Stimulated activated CD4-positive, alpha-beta T cell treated with anti-CD3 and anti-CD28 coated beads, Interleukin-4, amount 100 ng/mL, for 4 hours (primary cell): ENCODE data around the gene FUBP3.

Source experiments
- DNase-seq, 2 experiments: peaks; one replicate each; pipeline ENCODE4 v3.0.0-alpha.2; 2020

FUBP3 gene, protein sequence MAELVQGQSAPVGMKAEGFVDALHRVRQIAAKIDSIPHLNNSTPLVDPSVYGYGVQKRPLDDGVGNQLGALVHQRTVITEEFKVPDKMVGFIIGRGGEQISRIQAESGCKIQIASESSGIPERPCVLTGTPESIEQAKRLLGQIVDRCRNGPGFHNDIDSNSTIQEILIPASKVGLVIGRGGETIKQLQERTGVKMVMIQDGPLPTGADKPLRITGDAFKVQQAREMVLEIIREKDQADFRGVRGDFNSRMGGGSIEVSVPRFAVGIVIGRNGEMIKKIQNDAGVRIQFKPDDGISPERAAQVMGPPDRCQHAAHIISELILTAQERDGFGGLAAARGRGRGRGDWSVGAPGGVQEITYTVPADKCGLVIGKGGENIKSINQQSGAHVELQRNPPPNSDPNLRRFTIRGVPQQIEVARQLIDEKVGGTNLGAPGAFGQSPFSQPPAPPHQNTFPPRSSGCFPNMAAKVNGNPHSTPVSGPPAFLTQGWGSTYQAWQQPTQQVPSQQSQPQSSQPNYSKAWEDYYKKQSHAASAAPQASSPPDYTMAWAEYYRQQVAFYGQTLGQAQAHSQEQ

DNA sequence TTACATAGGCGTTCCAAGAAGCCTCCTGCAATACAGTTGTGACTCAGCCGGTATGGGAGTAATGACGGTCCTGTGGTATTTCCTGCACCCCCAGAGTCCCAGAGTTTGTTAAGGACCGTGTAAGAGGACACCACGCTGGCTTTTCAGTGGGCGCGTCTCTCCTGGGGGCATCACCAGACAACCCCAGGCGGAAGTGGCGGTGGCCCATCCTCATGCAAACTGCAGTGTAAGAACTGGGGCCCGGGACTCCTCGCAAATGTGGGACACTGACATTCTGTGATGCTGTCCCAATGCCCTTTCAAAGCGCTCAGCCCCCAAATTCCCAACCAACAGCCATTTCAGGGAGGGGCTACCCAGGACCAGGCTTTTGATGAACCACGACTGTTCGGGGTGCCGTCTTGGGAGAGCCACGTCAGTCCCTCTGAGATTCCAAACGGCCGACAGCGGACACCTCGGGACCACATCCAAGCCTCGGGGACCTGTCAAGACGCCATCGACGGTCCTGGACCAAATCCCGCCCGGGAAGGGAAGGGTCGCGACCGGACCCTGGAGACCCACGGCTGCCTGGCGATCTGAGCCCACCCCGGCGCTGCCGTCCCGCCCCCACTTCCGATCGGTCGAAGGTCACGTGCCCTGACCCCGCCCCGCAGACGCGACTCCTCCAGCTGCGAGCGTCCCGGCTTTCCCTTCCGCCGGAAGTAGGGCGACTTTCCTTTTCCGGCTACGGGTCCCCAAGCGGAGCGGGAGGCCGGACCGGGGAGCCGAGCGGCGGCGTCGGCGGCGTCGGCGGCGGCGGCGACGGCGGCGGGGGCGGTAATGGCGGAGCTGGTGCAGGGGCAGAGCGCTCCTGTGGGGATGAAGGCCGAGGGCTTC is at the start of gene FUBP3:
Gene FUBP3, plus strand, starts transcription at position 713 of the 873 bp plus-strand sequence. Its CDS starts 104 bp downstream, at position 817.
- DNase-seq: peak; percentile 87 to 93

DNA sequence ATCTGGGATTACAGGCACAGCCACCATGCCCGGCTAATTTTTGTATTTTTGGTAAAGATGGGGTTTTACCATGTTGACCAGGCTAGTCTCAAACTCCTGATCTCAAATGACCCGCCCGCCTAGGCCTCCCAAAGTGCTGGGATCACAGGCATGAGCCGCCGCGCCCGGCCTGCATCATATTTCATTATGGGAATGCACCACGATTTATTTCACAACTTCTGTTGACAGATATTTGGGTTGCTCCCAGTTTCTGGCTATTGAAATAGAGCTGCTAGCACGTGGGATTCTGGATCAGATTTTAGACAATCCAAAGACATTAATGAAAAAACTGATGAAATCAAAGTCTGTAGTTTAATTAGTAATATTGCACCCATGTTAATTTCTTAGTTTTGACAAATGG is 48.4 kb upstream of the FUBP3 start:
- DNase-seq: no peak

DNA sequence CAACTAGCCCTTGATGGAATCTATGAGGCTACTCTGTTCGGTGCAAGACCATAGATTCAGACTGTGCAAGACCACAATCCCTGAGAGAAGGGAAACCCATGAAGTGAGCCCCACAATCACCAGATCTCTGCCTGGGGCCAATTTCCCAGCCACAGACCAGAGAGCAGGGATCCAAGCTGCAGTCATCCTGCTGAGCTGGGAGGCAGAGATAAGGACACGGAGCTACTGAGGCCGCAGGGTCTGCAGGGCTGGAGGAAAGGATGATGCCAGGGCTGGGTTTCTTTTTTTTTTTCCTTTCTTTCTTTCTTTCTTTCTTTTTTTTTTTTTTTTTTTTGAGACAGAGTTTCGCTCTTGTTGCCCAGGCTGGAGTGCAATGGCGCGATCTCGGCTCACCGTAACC is 47.7 kb upstream of the FUBP3 start:
- DNase-seq: no peak

DNA sequence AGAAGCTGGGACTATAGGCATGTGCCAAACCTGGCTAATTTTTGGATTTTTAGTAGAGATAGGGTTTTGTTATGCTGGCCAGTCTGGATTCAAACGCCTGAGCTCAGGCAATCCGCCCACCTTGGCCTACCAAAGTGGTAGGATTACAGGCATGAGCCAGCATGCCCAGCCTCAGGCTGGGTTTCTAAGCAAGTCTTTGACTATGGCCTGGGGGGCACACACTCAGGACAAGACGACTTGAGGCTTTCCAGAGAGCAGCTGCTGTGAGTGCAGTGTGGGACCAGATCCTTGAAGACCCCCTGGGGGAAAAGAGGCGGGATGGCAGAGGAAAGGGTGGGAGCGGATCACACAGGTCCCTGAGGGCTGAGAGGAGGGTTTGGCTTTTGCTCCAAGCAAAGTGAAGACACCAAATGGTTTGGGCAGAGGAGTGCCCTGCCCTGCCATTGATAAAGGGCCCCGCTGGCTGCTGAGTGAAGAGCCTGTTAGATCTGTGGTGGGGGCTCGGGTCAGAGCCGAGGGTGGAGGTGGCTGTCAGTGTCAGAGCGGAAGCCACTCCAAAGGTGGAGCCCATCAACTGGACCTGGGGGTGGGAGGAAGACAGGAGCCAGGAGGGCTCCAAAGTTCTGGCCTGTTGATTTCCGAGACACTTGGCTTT is 46.8 kb upstream of the FUBP3 start:
- DNase-seq: no peak

DNA sequence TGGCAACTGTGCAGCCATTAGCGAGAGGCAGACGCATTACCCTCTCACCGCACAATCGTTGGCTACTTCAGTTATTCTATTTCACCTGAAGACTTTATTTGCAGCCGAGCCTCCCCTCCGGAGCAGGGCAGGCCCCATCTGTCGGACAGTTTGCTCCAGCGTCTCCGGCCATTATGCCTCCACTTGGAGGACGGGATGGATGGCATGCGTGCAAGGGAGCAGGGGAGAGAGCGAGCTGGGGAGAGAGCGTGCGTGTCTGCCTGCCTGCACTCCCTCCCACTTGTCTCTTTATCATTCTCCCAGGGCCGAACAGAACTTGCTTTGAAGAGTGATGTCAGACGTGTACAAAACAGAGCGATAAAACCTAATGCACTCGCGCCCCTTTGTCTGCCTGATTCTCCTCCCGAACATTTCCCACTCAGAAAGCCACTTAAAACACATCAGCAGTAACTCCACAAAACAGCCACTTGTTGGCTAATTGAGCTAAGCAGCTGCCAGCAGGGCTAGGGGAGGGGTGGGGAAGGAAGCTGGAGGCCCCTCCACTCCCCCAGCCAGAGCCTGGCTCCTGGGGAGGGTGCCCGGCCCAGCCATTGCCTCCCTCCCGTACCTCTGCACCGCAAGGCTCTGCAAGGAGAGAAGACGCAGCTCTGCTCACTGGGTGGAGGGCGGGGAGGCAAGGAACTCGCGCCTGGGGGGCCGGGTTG is 43.4 kb upstream of the FUBP3 start:
- DNase-seq: no peak

DNA sequence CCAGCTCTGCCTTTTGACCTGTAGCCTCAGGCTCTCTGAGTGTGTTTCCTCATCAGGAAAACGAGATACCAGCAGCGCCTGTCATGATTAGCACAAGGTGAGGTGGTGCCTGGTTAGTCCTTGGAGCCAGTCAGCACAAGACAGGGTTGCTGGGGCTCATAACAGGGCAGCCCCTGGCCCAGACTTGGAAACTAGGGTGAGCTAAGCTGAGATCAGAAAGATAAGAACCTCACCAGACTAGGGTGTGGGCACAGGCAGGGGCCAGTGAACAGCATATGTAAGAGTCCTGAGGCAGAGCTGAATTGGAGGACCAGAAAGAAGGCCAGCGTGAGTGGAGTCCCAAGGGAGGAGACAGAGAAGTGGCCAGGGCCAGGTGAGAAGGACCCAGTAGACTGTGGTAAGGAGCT is 42.7 kb upstream of the FUBP3 start:
- no peak for DNase-seq

DNA sequence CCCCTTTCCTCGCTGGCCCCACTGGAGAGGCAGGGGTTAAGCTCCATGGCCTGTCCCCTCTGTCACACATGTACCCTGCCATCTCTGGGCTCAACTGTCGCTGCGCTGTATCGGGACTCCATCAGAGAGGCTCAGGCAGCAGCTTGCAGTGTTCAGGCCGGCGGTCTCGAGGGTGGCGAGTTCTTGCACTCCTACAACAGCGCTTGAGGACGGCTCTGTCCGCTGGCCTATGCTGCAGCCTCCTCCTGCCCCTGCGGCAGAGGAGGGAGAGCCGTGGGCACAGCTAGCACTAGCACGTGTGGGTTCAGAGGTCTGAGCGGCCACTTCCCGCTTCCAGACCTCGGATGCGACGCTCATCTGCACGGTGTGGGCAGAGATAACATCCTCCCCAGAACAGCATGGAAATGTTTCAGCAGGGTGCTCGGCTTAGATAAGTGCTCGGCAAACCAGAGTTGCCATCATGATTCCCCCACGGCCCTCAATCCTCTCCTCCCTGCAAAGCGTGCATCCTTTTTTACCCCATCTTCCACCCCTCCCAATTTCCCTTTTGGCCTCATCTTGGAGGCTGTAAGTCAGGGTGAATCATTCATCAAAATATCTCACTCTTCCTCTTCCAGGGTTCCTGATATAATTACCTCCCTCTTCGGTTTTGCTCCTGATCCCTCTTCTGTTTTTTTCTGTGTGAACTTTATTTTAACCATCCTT is 41.9 kb upstream of the FUBP3 start:
- no peak for DNase-seq

DNA sequence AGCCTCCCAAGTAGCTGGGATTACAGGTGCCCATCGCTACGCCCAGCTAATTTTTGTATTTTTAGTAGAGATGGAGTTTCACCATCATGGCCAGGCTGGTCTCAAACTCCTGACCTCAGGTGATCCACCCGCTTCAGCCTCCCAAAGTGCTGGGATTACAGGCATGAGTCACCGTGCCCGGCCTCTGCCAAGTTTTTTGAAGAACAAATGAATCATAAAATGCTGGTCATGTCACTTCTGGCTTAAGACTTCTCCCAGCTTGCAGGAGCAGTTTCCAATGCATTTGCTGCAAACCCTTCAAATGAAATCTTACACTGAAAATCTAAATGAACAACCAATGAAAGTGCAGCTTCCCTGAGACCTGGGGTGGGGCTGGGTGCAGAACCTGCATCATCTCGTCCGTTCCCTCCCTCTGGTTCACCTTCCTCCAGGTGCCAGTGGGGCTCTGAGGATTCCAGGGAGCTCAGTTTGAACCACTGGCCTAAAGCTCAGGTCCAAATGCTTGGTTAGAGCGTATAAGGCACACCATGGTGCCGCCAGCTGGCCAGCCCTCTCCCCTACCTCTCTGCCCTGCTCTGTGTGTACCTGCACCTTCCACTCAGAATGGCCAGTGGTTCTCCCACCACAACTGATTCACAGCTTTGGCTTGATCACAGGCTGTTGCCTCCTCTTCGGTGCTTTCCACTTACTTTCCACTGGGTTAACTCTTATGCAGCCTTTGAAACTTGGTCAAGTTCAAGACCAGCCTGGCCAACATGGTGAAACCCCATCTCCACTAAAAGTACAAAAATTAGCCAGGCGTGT is 39.8 kb upstream of the FUBP3 start:
- DNase-seq: no peak

DNA sequence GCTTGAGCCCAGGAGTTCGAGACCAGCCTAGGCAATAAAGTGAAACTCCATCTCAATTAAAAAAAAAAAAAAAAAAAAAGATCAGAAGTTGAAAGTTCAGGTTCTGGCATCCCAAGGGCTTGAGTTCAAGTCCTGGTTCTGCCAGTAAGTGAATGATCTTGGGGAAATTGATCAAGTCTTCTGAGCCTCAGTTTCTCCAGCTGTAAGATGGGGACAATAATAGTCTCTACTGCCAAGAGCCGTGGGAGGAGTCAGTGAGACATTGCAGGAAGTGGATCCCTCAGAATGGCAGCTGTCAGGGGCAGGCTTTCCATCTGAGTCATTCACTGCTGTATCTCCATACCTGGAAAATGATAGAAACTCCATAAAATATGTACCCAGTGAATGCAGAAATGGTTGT is 37.8 kb upstream of the FUBP3 start:
- DNase-seq: no peak

DNA sequence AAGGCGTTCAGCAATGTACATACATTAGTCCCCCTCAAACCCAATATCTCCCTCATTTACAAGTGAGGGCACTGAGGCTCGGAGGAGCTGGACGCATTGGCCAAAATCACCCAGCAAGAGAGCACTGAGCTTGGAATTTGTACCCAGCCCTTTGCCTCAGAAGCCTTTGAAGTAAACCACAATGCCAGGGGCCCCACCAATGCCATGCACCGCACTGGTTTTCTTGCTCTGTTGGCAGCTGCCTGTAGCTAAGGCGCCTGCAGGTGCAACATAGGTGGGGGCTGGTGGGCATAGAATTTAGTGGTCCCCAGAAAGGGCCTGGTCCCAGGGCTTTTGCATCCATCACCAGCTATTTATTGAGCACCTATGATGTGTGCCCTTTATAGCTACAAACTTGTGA is 37.3 kb upstream of the FUBP3 start:
- DNase-seq: no peak

DNA sequence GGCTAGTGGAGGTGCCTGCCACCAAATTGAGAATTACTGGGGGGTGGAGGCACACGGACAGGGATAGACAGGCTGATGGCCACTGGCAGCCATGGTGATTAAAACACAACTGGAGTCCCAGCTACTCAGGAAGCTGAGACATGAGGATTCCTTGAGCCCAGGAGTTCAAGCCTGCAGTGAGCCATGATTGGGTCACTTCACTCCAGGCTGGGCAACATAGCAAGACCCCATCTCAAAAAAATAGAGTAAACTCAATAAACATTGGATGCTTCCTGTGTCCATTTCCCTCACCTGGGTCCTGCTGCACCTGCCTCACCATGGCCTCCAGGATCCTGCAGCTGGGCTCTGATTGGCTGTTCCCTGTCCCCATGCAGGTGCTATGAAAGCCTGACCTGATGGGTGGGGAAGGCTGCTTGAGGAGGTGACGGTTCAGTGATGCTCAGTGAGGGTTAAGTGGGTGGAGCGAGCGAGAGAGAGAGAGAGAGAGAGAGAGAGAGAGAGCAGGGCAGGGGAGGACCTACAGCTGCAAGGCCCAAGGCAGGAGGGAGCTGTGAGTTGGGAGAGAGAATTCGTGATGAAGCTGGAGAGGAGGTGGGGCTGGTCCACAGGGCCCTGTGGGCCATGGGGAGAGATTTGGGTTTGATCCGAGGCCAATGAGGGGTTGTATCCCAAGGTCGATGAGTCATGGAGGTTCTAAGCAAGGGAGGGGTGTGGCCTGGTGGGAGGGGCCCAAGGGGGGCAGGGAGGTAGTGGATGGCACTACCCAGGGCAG is 36.7 kb upstream of the FUBP3 start:
- no peak for DNase-seq

DNA sequence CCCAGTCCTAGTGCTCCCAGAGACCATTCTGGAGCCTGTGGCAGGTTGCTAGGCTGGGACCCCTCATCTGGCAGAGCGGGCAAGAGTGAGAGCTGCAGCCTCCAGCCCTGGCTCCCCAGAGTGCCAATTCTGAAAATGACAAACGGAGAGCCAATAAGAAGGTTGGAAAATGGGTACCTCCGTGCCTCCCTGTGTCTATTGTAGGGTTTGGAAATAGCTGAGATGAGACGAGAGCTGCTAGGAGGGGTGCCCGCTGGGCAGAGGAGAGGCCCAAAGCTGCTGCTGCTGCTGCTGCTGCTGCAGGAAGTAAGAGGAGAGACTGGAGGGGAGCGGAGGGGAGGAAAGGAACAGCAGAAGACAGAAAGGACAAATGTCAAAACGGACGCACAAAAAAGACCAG is 36.0 kb upstream of the FUBP3 start:
- DNase-seq: no peak

DNA sequence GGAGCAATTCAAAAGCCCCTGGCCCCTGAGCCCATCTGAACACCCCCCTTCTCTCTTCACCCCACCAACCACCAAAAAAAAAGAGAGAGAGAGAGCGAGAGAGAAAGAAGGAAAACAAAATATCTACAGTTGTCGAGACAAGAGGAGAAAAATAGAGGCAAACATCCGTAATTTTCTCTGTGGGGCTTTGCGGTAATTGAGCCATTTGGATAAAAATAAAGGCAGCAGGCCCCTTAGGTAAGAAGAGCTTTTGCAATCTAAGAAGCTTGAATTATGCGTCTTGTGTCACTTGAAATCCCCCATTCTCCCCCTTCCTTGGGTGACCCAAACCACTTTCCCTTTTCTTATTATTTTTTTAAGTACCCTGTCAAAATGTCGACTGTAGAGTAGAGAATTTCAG is 35.5 kb upstream of the FUBP3 start:
- no peak for DNase-seq

DNA sequence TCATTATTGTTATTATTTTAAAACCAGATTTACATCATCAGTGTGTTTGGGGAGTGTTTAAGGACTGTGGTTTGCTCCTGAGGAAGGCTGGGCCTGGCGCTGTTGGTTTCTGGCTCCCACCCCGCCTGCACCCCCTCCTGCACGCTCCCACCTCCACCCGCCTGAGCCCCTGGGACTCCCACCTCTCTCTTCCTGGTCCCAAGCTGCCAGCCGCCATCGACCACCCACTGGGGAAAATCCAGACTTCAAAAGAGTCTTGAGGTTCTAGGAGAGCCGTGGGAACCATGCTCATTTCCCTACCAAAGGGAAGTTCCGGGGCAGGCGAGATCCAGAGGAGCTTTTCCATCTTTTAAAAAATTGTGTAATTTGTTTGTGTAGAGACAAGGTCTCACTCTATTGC is 35.0 kb upstream of the FUBP3 start:
- DNase-seq: no peak

DNA sequence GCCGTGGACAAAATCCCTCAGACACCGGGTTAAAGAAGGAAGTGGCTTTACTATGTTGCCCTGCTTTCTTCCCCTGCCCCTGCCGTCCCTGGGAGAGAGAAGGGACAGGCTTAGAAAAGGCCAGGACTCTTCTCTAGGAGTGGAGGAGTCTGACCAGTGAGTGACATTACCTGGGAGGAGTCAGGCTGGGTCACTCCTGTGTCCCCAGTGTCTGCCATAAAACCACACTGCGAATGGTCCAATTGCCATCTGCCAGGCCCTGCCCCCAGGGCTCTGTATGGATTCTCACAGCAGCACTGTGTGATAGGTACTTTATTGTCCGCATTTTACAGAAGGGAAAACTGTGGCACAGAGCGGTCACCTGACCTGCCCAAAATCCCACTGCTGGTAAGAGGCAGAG is 31.3 kb upstream of the FUBP3 start:
- DNase-seq: no peak

DNA sequence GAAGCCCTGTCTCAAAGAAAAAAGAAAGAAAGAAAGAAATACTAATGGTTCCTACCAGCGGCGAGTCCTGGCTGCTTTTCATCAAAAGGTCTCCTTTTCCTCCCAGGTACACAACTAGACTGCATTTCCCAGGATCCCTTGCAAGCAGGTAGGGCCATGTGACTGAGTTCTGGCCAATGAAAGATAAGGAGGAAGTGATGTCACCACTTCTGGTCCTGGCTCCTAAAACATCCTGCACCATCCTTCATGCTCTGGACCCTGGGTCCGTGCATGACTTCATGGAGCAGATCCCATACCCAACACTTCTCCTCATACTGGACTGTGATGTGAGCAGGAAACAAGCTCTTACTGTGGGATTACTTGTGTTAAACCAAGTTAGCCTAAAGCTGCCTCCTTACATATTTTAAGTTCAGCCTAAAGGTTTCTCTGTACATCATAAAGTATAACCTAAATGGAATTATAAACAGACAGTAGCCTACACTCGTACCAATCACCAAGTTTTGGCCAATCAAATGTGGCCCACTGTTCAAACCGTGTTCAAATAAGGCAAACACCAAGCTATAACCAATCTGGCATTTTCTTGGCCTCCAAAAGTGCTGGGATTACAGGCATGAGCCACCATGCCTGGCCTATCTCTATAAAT is 30.2 kb upstream of the FUBP3 start:
- DNase-seq: no peak

DNA sequence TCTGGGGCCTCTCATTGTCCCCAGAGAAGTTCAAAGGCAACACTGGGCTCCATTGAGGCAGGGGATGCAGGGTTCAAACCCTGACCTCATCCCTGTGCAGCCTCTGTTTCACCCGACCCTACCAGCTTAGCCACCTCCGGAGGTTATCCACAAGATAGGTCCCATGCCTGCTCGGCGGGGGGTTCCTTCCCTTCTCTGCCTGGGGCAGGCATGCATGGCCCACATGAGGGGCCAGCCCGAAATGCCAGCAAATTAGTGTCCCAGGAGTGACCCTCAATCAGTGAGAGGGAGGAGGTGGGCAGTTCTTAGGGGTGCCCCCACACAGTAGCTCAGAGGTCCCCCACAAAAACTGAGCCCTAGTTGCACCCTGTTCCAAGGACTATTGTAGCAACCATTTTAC is 24.8 kb upstream of the FUBP3 start:
- DNase-seq: no peak

DNA sequence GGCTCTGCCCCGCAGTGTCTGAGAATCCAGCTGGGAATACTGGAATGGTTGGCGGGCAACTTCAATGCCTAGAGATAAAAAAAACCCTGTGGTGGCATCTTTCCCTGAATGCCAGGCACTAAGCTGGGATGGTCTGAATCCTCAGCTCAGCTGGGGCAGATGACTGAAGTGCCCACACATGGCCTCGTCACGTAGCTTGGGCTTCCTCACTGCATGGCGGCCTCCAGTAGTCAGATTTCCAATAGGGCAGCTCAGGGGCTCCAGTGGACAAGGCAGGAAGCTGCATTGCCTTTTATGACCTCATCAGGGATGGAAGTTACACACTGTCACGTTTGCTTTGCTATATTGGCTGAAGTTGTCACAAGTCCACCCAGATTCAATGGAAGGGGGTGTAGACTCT is 24.3 kb upstream of the FUBP3 start:
- no peak for DNase-seq

DNA sequence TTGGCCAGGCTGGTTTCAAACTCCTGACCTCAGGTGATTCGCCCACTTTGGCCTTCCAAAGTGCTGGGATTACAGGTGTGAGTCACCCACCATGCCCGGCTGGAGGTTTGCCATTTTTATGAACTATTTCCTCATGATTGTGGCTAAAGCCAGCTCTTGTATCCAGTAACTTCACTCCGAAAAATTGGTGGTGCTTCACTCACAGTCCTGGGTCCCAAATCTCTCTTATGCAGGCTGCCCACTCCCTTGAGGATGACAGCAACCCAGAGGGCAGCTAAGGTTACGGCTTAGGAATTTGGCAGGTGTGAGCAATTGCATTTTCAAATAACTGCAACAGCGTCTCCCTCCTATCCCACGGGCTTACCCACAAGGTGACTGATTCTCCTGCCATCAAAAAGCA is 23.4 kb upstream of the FUBP3 start:
- DNase-seq: no peak
